K562 (cell line): Measurements from ENCODE around the gene CNOT2. TPM values are rescaled to one million over a fixed set of nuclear protein-coding genes. Genes with fewer than 3 reads are reported as not detected.
A peak's percentile ranks its signal among the peaks of the same experiment; 100 is the strongest.

ENCODE experiments used
- ATAC-seq: fragments of 200-7000 bp; cut with Tn5 transposase; 3 replicates; pipeline ENCODE4 v1.9.1; 2020; ENCODE audit warnings: moderate library complexity
- BruUV-seq: library from RNA; stranded (reverse); fragments of 400-500 nt; replicated peaks from 2 replicates; lab custom pipeline; 2021; lab: Mats Ljungman, UMichigan
- CTCF ChIA-PET: fragments of 300-600 bp; formaldehyde crosslinking; extraction: SDS; loops from one replicate; lab custom pipeline; 2021; ENCODE audit warnings: low intra/inter-chr PET ratio; lab: Yijun Ruan, JAX
- POLR2A ChIA-PET: fragments of 300-600, 350-650 bp; sonication (Branson Sonifier 250); formaldehyde crosslinking; extraction: SDS; loops from one replicate; lab custom pipeline; 2021; ENCODE audit warnings: antibody characterized with exemption, inconsistent platforms; lab: Yijun Ruan, JAX
- DNase-seq, 4 experiments: peaks; one replicate each; pipeline versions ENCODE4 v3.0.0 to v3.0.0-alpha.2; 2011 to 2018; ENCODE audit warnings: low spot score in 3 of 4, mixed read lengths in 3 of 4; ENCODE audit errors: extremely low read depth in 1 of 4
- FAIRE-seq: peaks from 2 replicates; lab custom pipeline; 2011; peaks lifted over from hg19 to GRCh38; lab: Jason Lieb, UNC
- H2AFZ ChIP-seq: 2 replicates; pipeline ENCODE4 v1.6.0; 2011; ENCODE audit warnings: low read depth, low read length, control low read depth, inconsistent platforms
- H3K27ac ChIP-seq: fragments of 200-600 bp; 3 replicates; pipeline ENCODE4 v1.8.0; 2011; ENCODE audit warnings: low read depth, mild to moderate bottlenecking, control low read depth, inconsistent platforms, low read length, moderate library complexity, mixed read lengths; ENCODE audit errors: extremely low read depth
- H3K27me3 ChIP-seq, 2 experiments: fragments of 300-600 bp in 1 of 2; 2 replicates in 1 of 2; 3 replicates in 1 of 2; pipeline versions ENCODE4 v1.6.0 to v1.8.0; 2011; ENCODE audit warnings: inconsistent platforms in 2 of 2, low read length in 2 of 2, mild to moderate bottlenecking in 1 of 2, mixed read lengths in 1 of 2, moderate library complexity in 1 of 2; ENCODE audit not compliant: control insufficient read depth in 2 of 2, insufficient read depth in 2 of 2
- H3K36me3 ChIP-seq: fragments of 300-600 bp; 3 replicates; pipeline ENCODE4 v1.8.0; 2011; ENCODE audit warnings: mild to moderate bottlenecking, low read length, inconsistent platforms; ENCODE audit not compliant: control insufficient read depth, insufficient read depth
- H3K4me1 ChIP-seq, 2 experiments: fragments of 200-600 bp in 1 of 2; replicated peaks in 1 of 2; 2 replicates in 1 of 2; 3 replicates in 1 of 2; pipeline versions ENCODE4 v1.5.1 to v1.8.0; 2011; ENCODE audit warnings: inconsistent platforms in 2 of 2, low read length in 2 of 2, mild to moderate bottlenecking in 1 of 2, mixed read lengths in 1 of 2, moderate library complexity in 1 of 2; ENCODE audit not compliant: control insufficient read depth in 2 of 2, insufficient read depth in 2 of 2
- H3K4me2 ChIP-seq: 2 replicates; pipeline ENCODE4 v1.6.1; 2011; ENCODE audit warnings: low read length, control low read depth, inconsistent platforms, mixed read lengths; ENCODE audit not compliant: insufficient read depth
- H3K4me3 ChIP-seq: fragments of 200-600 bp; sonication (generic), shearing (Covaris generic); 2 replicates; pipeline ENCODE4 v1.5.1; 2016; ENCODE audit warnings: control low read depth, inconsistent platforms
- H3K79me2 ChIP-seq: fragments of 200-600 bp; 3 replicates; pipeline ENCODE4 v1.8.0; 2011; ENCODE audit warnings: low read length, inconsistent platforms; ENCODE audit not compliant: control insufficient read depth, insufficient read depth
- H3K9ac ChIP-seq, 2 experiments: 2 replicates each; pipeline versions ENCODE4 v1.6.0 to v1.6.1; 2011; ENCODE audit warnings: low read depth in 2 of 2, low read length in 2 of 2, control low read depth in 1 of 2, inconsistent platforms in 1 of 2, mild to moderate bottlenecking in 1 of 2, mixed read lengths in 1 of 2; ENCODE audit not compliant: insufficient read depth in 1 of 2
- H3K9me1 ChIP-seq: one replicate; pipeline ENCODE4 v1.6.0; 2011; ENCODE audit warnings: inconsistent platforms, mild to moderate bottlenecking, low read length, moderate library complexity; ENCODE audit not compliant: control insufficient read depth, insufficient read depth
- H3K9me3 ChIP-seq: replicated peaks from 2 replicates; pipeline ENCODE4 v1.5.1; 2011; ENCODE audit warnings: low read depth, low read length, inconsistent platforms; ENCODE audit not compliant: control insufficient read depth, insufficient read depth
- H4K20me1 ChIP-seq: replicated peaks from 2 replicates; pipeline ENCODE4 v1.6.1; 2011; ENCODE audit warnings: low read length, inconsistent platforms, mixed read lengths; ENCODE audit not compliant: control insufficient read depth, insufficient read depth
- CHD4 ChIP-seq: fragments of 200-600 bp; sonication (generic); IDR thresholded peaks from 3 replicates; pipeline ENCODE4 v1.6.1; 2012; ENCODE audit warnings: low read depth, mild to moderate bottlenecking, mixed read lengths, low read length, inconsistent platforms; ENCODE audit not compliant: insufficient read depth, insufficient replicate concordance, poor library complexity, severe bottlenecking
- E2F6 ChIP-seq, 2 experiments: IDR thresholded peaks; 2 replicates each; pipeline ENCODE4 v1.6.1; 2011; ENCODE audit warnings: borderline replicate concordance in 1 of 2, control low read depth in 1 of 2, low read depth in 1 of 2, low read length in 1 of 2, mild to moderate bottlenecking in 1 of 2, mixed read lengths in 1 of 2, moderate library complexity in 1 of 2; ENCODE audit not compliant: insufficient read depth in 1 of 2, insufficient read length in 1 of 2, poor library complexity in 1 of 2, severe bottlenecking in 1 of 2; ENCODE audit errors: extremely low read depth in 1 of 2
- ETS2 ChIP-seq: IDR thresholded peaks from 2 replicates; pipeline ENCODE4 v1.6.1; 2016; ENCODE audit warnings: borderline replicate concordance, missing genetic modification characterization, mild to moderate bottlenecking, moderate library complexity, missing compliant biosample characterization; ENCODE audit not compliant: poor library complexity, severe bottlenecking
- HDAC2 ChIP-seq: fragments of 450-650 bp; IDR thresholded peaks from 2 replicates; pipeline ENCODE4 v1.6.1; 2016; ENCODE audit warnings: mild to moderate bottlenecking
- HEY1 ChIP-seq: fragments of 250-450 bp; sonication (Bioruptor Pico); IDR thresholded peaks from 2 replicates; pipeline ENCODE4 v1.5.0; 2020; ENCODE audit warnings: mild to moderate bottlenecking, moderate library complexity, borderline replicate concordance
- HSF4 ChIP-seq: fragments of 250-450 bp; sonication (Bioruptor Pico); IDR thresholded peaks from 2 replicates; pipeline ENCODE4 v2.1.2; 2022; ENCODE audit warnings: mild to moderate bottlenecking, moderate library complexity, borderline replicate concordance
- NR3C1 ChIP-seq: sonication (generic); formaldehyde crosslinking; IDR thresholded peaks from 2 replicates; pipeline ENCODE4 v1.8.1; 2022; ENCODE audit warnings: missing genetic modification reagents
- PHF20 ChIP-seq: fragments of 450-650 bp; IDR thresholded peaks from 2 replicates; pipeline ENCODE4 v1.6.1; 2018; ENCODE audit not compliant: partially characterized antibody
- RBM39 ChIP-seq: fragments of 200-400 bp; formaldehyde crosslinking; optimal IDR thresholded peaks from 2 replicates; pipeline ENCODE3; 2018; ENCODE audit warnings: low read depth, low read length
- SAP30 ChIP-seq: fragments of 200-600 bp; sonication (generic); IDR thresholded peaks from 2 replicates; pipeline ENCODE4 v1.6.1; 2012; ENCODE audit warnings: borderline replicate concordance, low read depth, mild to moderate bottlenecking, moderate library complexity, low read length, control low read depth, inconsistent platforms; ENCODE audit not compliant: insufficient read depth, poor library complexity, severe bottlenecking
- SMARCA5 ChIP-seq: fragments of 450-650 bp; IDR thresholded peaks from 2 replicates; pipeline ENCODE4 v1.6.1; 2016
- YBX1 ChIP-seq: fragments of 450-650 bp; IDR thresholded peaks from 2 replicates; pipeline ENCODE4 v1.7.1; 2016; ENCODE audit warnings: mild to moderate bottlenecking
- ZNF24 ChIP-seq: fragments of 450-650 bp; IDR thresholded peaks from 2 replicates; pipeline ENCODE4 v1.6.1; 2016
- ZNF511 ChIP-seq: sonication (generic); formaldehyde crosslinking; IDR thresholded peaks from 2 replicates; pipeline ENCODE4 v1.8.0; 2022; ENCODE audit warnings: mild to moderate bottlenecking, missing genetic modification reagents
- in situ Hi-C: fragments of 300-500 bp; cut with MboI; formaldehyde crosslinking; loops from 4 replicates; pipeline ENCODE4 v1.15.0; 2018; ENCODE audit warnings: inconsistent platforms, mixed read lengths
- intact Hi-C: fragments of 100-400 bp; cut with micrococcal nuclease; formaldehyde crosslinking; loops from 2 replicates; pipeline ENCODE4 v1.14.2; 2022
- polyA plus RNA-seq, 8 experiments: library from polyadenylated mRNA; depleted of rRNA in 4 of 8; stranded (reverse) in 5 of 8; unstranded in 3 of 8; fragments of >200 nt; fragmentation: Nextera tagmentation in 2 of 8; fragmentation: Illumina TruSeq in 1 of 8; extraction: Ambion mirVana in 2 of 8; extraction: Trizol in 1 of 8; gene quantifications; 2 replicates each; pipeline versions ENCODE4 v1.2.1 to v1.2.3, GENCODE V29; 2011 to 2014; ENCODE audit warnings: inconsistent platforms in 1 of 8, missing spikeins in 1 of 8
- total RNA-seq, 7 experiments: library from RNA; depleted of rRNA in 6 of 7; stranded (reverse); fragments of >200 nt in 6 of 7; fragmentation: Illumina TruSeq in 2 of 7; extraction: Trizol in 2 of 7; gene quantifications; 2 replicates each; pipeline versions ENCODE4 v1.2.1 to v1.2.3, GENCODE V29; 2011 to 2021; ENCODE audit warnings: low replicate concordance in 1 of 7
- TF ChIP-seq, protein P1 (sequence below): fragments of 450-650 bp; formaldehyde crosslinking; IDR thresholded peaks from 2 replicates; pipeline ENCODE4 v1.4.0; 2020; ENCODE audit warnings: mild to moderate bottlenecking
- TF ChIP-seq, protein P2 (sequence below): IDR thresholded peaks from 2 replicates; pipeline ENCODE4 v1.6.1; 2011; ENCODE audit not compliant: insufficient read length; ENCODE audit errors: extremely low read depth

CNOT2 gene
- total and polyA plus RNA-seq, 9 of the 15 experiments (the other 6 are each of a cell fraction or from before 2014, with no cell fraction given) = 43.6 to 119 (median 84.4) TPM

DNA sequence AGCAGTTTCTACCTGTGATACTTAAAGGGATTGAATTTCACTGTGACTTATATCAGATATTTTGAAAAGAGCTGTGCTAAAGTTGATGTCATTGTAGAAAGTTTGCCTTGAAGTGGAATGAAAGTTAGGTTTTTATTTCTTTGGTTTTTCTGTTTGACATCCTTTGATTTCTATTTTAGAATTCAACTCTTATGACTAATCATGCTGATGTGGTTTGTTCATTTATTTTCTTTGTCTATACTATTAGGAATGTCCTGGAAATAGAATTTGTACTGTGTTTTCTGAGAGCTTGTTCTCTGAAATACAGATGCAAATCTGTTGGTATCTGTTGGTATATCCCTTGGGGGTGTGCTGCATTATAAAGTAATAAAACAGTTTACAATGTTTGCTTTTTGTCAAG, 3.3 kb downstream of the CNOT2 start:
- ChIA-PET CTCF (no interaction called here), POLR2A (interaction anchor here (0.8 kb wide), 1 partner anchor 22 kb away, joined by 3 read pairs; no protein-coding TSS in a partner anchor)
- intact Hi-C loops = loop anchor here (10.0 kb wide), 1 partner anchor 118 kb away; the partner anchor contains the start of gene KCNMB4
- Histone ChIP-seq H3K9me1 (no peaks in the 10 kb centered on the region), H3K27me3 (no peaks in the 10 kb centered on the region), H3K27ac (no peak overlapping the region), H4K20me1 (peaks cover 14% of the 10 kb centered on the region; the same call in 1 of the 2 replicates), H3K4me2 (no peak overlapping the region; the same call in 1 of the 2 replicates), H2AFZ (no peak overlapping the region), H3K4me1 (peaks cover 5 to 29% of the 10 kb centered on the region in 2 experiments; a peak in 4 of 5 replicates), H3K79me2 (peaks cover 98% of the 10 kb centered on the region), H3K9ac (peak overlapping the region in 1 of 2 experiments; percentile 4; a peak in 1 of 4 replicates), H3K4me3 (no peak overlapping the region), H3K36me3 (peaks cover 30% of the 10 kb centered on the region), H3K9me3 (no peaks in the 10 kb centered on the region)
- no peak for DNase-seq
- BruUV-seq = no TSS peak
- no peak for FAIRE-seq
- in situ Hi-C loops = no loop called here
- no peak for ATAC-seq
- TF ChIP-seq HDAC2 = no peak
- no peak for TF ChIP-seq YBX1
- no peak for TF ChIP-seq E2F6 (IDR thresholded peaks at IDR 0.05; ENCODE audit: borderline replicate concordance in 1 of 2, extremely low read depth in 1 of 2, insufficient read depth in 1 of 2, insufficient read length in 1 of 2, low read depth in 1 of 2, low read length in 1 of 2, poor library complexity in 1 of 2, severe bottlenecking in 1 of 2)
- no peak for TF ChIP-seq ZNF511
- no peak for TF ChIP-seq SAP30
- TF ChIP-seq CHD4 = no peak
- TF ChIP-seq NR3C1 = no peak
- no peak for TF ChIP-seq HSF4 (CRISPR knock-in tag)
- TF ChIP-seq, protein P1, sequence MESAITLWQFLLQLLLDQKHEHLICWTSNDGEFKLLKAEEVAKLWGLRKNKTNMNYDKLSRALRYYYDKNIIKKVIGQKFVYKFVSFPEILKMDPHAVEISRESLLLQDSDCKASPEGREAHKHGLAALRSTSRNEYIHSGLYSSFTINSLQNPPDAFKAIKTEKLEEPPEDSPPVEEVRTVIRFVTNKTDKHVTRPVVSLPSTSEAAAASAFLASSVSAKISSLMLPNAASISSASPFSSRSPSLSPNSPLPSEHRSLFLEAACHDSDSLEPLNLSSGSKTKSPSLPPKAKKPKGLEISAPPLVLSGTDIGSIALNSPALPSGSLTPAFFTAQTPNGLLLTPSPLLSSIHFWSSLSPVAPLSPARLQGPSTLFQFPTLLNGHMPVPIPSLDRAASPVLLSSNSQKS (CRISPR knock-in tag) = no peak
- TF ChIP-seq SMARCA5 = no peak
- TF ChIP-seq, protein P2, sequence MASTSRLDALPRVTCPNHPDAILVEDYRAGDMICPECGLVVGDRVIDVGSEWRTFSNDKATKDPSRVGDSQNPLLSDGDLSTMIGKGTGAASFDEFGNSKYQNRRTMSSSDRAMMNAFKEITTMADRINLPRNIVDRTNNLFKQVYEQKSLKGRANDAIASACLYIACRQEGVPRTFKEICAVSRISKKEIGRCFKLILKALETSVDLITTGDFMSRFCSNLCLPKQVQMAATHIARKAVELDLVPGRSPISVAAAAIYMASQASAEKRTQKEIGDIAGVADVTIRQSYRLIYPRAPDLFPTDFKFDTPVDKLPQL = no peak
- no peak for TF ChIP-seq RBM39
- TF ChIP-seq PHF20 = no peak
- TF ChIP-seq HEY1 (CRISPR knock-in tag) = no peak
- no peak for TF ChIP-seq ZNF24
- TF ChIP-seq ETS2 (tag) = no peak
